Stimulated activated CD8-positive, alpha-beta memory T cell treated with anti-CD3 and anti-CD28 coated beads, Interleukin-7, amount 100 ng/mL, for 1 hour (primary cell): ENCODE measurements around the gene ASB3.
"Not testable (repeated sequence)": the region's sequence is repeated elsewhere in the genome, so short reads cannot be mapped to it uniquely, and the experiment has no call there.

Experiments
- DNase-seq, 2 donors: peaks; one replicate each; pipeline ENCODE4 v3.0.0-alpha.2; 2020; ENCODE audit warnings: low read depth in 2 of 2

The ASB3 gene

DNA sequence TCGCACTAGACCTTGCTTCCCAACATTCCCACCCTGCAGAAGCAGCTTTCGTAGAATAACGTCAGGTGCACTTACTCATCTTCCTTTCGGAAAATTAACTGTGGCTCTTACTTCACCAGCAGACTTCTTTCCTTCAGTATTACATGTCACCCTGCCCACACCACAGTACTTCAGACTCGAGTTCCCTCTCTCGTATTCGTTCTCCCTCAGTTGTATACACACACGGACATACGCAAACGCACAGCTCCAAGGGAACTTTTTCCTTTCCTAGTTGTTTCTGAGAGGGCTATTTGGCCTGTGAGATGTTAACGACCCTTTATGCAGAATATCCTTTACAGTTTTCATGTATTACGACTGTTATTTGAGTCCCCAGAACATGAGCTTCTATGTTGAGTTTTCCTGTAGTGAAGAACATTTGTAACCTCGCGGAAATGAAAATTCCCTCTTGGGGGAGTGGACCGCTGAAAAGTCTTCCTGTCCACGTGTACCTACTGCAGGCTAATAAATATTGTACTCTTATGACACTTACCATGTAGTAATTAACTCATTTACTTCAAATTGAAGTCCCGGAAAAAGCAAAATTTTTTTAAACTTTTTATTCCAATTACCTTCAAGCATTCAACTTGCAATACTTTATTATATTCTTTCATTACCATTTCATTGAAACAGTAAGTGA is 999 bp upstream of the ASB3 start:
- DNase-seq = no peak

DNA sequence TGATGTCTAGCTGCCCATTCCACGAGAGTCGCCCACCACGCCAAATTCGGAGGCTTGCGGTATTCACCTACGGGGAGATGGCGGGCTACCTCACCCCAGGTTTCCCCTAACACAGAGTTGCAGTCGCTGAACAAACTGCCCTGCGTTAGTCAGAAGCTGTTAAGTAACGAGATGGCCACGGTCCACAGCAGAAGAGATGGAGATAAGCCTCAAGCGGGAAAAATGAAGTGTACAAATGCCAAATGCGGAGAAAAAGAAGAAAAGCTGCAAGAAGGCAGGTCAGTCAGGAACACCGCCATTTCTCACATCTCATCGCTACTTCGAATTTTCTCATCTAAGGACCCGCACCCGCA is 425 bp downstream of the ASB3 start:
- no peak for DNase-seq

DNA sequence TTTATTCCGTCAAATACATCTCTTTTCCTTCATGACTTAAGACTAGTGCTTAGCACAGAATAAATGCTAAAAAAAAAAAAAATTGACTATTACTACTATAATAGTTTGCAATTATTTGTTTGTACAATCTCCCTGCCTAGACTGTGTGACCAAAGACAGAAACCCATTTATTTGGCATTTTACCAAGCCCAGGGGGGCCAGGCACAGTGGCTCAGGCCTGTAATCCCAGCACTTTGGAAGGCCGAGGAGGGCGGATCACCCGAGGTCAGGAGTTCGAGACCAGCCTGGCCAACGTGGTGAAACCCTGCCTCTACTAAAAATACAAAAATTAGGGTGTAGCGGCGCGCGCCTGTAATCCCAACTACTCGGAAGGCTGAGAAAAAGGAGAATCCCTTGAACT is 1.4 kb downstream of the ASB3 start:
- DNase-seq = no peak

DNA sequence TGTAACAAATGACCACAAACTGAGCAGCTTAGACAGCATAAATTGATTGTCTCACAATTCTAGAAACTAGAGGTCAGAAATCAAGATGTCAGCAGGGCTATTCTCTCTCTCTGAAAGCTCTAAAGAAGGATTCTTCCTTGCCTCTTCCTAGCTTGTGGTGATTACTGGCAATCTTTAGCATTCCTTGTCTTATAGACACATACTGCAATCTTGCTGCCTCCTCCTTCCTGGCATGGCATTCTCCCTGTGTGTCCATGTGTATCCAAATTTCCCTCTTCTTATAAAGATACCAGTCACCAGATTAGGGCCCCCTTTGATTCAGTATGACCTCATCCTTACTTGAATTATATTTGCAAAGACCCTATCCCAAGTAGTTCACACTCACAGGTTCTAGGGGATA is 2.3 kb downstream of the ASB3 start:
- DNase-seq = no peak

DNA sequence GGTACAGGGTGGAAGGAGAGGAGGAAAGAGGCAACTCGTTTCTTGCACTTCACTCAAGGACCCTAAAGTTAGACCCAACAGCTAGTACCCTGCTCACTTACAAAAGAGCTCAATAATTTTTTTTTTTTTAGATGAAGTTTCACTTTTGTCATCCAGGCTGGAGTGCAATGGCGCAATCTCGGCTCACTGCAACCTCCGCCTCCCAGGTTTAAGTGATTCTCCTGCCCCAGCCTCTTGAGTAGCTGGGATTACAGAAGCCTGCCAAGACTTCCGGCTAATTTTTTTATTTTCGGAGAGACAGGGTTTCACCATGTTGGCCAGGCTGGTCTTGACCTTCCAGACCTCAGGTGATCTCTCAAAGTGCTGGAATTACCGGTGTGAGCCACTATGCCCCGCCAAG is 4.1 kb downstream of the ASB3 start:
- no peak for DNase-seq

DNA sequence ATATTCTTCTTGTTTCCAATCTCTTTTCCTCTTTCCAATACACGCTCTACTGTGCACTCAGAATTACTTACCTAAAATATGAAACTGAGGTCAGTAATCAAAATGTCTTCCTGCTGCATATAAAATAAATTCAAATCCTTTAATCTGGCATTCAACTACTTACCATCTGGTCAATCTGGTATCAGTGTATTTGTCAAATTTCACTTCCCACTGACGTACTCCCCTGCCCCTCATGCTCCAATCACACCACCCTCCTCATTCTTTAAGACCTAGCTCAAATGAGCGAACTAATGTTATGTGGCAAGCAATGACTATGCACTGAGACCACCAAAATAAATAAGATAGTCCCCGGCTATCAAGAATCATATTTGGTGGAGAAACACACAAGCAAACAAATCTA is 6.7 kb downstream of the ASB3 start:
- DNase-seq = no peak

DNA sequence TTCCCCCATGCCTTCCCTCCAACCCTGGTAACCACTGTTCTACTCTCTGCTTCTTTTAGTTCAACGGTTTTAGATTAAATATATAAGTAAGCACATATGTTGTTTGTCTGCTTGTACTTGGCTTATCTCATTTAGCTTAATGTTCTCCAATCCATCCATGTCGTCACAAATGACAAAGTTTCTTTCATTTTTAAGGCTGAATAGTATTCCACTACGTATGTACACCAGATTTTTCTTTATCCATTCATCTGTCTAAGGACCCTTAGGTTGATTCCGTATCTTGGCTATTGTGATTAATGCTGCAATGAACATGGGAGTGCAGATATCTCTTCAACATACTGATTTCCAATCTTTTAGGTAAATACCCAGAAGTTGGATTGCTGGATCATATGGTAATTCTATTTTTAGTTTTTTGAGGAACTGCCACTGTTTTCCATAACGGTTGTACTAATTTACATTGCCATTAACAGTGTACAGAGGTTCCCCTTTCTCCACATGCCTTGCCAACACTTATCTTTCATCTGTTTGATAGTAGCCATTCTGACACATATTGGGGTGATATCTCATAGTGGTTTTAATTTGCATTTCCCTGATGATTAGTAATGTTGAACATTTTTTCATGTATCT is 8.1 kb downstream of the ASB3 start:
- no peak for DNase-seq

DNA sequence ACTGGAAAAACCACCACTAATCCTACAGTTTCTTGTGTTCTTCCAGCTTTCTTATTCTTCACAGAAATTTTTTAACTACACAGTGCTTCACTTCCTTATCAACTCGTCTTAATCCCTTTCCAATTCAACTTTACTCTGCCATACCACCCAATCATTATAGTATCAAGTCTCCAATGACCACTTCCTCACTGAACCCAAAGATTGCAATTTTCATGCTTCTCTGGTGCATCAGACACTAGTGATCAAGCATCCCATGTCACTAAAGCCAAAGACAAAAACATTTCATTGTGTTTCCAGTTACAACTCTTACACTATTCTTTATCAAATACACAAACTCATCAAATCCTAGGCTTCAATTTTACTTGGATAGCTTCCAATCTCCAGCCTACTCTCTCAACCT is 9.6 kb downstream of the ASB3 start:
- no peak for DNase-seq

DNA sequence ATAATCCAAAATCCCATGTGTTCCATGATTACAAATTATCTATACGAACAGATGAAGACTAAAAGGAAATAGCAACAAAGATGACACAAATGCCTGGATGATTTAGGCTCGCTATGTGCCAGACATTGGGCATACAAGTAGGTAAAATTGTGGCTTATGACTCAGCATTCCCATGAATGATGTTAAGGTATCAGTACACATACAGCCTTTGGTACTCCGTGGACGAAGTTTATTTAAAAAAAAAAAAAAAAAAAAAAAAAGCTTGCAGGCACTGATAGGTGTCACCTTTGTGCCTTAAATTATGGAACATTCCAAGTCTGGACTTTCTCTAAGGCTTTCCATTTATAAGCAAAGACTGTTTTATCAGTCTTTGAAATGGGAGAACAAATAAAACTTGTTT is 16.5 kb downstream of the ASB3 start:
- no peak for DNase-seq

DNA sequence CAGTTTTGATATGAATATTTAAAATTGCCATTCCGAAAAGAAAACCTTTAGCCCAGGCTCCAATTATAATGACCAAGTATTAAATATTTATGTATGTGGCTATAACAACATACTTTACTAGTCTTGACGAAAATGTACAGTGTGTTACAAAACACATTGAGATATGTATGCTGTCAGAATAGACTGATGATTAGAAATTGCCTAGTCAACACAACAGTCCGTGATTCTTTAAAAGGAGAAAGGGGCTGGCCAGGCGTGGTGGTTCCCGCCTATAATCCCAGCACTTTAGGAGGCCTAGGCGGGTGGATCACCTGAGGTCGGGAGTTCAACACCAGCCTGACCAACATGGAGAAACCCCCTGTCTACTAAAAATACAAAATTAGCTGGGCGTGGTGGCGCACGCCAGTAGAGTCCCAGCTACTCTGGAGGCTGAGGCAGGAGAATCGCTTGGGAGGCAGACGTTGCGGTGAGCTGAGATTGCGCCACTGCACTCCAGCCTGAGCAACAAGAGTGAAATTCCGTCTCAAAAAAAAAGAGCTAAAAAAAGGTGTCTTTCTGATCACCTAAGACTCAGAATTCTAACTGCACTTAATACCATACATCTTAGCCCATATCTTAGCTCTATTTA is 17.3 kb downstream of the ASB3 start:
- no peak for DNase-seq

DNA sequence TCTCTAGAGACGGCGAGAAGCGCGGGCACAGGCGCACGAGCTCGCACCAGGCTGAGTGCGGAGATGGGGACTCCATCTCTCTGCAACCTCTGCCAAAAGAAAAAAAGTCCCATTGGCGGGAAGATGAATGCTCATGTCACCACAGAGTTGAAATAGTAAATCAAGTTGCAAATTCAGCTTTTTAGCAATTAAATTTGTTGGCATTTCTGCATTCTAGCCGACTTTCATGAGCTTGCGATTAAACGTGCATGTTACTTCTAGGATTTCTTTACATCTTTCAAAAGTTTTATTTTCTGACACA is 18.6 kb downstream of the ASB3 start:
- no peak for DNase-seq

DNA sequence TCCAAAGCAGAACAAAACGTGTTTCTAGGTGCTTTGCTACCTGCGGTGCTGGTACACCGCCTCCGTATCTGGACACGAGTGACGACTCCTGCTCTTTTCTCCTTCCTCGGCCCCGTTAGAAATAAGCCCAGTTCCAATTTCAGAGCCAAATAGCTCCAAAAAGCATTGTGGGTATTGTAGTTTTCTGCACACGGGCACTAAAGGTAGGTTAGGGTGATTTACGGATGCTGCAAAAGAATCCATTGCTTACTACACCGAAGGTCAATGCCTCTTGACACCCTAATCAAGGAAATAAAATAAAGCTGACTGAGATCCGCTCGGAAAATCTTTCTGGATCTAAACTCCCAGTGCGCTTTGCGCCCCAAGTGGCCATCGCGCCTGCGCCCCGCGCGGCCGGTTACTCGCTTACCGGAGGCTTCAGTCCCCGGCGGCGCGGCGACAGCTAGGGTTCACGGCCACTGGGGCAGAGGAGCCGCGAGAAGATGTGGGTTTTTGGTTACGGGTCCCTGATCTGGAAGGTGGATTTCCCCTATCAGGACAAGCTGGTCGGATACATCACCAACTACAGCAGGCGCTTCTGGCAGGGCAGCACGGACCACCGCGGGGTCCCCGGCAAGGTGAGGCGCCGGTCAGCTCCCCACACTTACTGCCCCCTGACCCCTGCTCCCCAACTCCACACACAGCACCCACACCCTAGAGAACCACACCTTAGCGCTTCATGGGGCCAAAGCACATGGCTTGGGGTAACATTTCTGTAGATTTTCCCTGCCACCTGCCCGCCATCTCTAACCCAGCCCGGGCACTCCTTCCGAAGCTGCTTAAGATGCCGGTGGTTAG is 19.1 kb downstream of the ASB3 start, which contains the start of gene CHAC2:
Gene CHAC2, plus strand, starts transcription at position 400 of the 837 bp plus-strand sequence. Its CDS starts 83 bp downstream, at position 483.
- DNase-seq = peak; percentile 65 to 72

DNA sequence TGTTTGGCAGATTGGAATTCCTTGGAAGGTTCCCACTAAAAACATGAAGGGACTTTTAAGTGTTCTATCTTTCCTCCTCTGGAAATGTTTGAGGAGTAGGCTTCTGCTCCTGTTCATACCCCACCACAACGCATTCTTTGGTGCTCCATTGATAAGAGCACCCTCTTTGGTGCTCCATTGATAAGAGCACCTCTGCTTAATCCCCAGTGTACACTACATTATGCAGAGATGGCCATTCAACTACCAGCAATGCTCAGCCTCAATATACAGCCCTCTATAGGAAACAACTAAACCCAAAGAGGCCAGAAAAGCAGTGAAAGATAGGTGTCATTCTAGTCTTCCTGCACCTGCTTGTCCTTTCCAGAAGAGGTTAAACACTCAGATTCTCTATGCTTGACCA is 21.0 kb downstream of the ASB3 start:
- no peak for DNase-seq

DNA sequence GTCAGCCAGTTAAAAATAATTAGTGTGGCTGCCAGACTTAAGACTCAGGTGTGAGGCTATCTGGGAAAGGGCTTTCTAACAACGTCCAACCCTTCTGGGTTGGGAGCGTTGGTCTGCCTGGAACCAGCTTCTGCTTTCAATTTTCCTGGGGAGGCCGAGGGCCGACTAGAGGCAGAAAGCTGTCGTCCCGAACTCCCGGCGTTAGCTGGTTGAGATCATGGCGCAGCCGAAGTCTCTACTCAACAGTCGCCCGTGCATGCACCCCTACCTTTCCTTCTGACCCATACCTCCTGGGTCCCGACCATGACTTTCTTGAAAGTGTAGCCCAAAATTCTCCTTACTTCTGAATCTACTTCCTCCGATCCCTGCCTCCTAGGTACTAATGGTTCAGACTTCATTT is 29.5 kb downstream of the ASB3 start:
- not testable (repeated sequence) for DNase-seq

DNA sequence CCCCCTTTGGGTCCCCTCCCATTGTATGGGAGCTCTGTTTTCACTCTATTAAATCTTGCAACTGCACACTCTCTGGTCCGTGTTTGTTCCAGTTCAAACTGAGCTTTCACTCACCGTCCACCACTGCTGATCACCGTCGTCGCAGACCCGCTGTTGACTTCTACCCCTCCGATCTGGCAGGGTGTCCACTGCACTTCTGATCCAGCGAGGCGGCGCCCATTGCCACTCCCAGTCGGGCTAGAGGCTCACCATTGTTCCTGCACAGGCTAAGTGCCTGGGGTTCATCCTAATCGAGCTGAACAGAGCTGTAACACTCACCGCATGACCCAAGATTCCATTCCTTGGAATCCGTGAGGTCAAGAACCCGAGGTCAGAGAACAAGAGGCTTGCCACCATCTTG is 30.1 kb downstream of the ASB3 start:
- DNase-seq = no peak

DNA sequence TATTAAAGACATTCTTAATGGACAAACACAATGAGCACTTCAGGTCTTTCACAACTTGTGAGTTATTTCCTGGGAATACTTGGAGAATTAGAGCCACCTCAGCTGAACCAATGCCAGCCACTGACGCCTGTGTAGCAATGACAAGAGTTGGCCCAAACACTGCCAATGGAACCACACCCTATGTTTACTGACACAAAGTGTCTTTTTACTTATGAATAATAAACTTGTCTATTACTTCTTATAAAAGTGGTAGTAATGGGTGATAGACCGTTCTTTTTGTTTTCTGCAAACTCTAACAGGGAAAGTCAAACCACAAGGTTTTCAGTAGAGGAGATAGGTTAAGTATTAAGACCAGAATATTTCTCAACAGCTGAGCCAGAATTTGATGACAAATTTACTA is 31.6 kb downstream of the ASB3 start:
- no peak for DNase-seq

DNA sequence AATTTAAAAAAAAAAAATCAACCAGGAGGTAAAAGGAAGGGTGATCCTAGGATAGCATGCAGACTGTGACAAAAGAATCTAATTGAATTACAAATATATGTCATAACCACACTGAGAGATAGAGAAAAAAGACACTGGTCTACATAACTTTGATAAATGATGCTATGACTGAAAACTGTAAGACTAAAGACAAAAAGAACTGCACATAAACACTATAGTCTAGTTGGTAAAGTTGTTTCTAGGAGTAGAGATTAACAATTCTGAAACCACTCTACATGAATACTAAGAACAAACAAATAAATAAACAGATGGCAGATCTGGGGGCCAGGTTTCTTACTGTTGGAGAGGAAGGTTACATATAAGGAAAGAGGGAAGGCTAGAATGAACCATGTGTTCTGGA is 33.7 kb downstream of the ASB3 start:
- DNase-seq = no peak

DNA sequence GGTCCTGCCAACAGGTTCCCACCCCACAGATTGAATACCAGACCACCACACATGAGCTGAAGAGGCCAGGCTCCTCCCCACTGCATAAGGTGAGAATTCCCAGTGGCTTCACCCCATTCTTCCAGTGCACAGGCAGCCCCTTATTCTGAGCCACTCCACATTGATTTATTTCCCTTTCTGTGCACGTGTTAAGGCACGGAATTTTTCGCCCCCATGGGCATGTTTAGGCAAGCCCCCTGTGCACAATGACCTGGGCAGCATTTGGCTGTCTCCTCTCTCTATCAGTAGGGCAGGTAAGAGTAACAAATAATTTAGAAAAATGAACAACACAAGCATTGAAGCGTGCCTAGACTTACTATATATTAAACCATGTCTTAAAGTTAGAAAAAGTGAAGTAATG is 34.4 kb downstream of the ASB3 start:
- DNase-seq = no peak

DNA sequence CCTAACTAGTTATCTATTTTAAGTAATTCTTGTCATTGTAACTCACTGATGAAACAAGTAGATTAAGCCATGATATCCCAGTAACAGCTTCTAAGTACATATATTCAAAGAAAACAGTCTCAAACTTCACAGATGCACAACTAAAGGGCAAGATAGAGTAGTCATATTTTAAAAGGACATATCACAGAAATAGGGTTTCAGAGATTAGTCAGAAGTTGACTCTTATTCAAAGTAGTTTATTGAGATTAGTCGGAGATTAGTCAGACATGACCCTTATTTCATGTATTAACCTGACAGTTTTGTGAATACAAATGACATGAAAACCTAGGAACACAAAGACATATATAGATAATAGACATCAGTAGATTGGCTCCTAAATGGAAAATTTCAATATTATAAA is 35.0 kb downstream of the ASB3 start:
- DNase-seq = no peak

DNA sequence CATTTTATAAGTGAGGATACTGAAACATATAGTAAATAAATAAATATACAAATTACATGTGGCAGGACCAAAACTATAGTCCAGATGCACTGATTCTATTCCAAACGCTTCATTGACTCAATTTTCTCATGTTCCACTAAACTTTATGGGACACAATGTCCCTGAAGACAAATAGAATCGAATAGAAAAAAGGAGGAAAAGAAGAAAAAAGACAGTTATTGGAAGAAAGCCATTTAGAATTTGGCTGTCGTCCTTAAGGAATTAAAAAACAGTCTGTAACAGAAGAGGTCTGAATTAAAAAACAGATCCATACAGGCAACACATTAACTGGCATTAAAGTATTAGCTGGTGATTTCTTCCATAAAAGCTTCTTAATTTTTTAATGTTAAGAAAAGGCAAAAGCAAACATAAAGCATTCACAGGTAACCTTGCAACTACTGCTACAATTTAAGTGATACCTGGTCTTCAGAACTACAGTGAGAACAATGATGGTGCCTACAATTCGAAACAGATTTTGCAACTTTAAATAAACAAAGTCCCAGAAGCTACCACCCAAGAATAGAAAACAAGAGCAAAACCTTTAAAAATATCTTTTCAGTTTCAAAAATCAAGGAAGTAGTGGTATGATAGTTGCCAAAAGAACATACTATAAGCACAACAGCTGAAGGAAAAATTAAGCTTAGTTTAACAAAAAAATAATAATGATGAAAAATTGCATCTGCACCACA is 36.5 kb downstream of the ASB3 start:
- DNase-seq = no peak

DNA sequence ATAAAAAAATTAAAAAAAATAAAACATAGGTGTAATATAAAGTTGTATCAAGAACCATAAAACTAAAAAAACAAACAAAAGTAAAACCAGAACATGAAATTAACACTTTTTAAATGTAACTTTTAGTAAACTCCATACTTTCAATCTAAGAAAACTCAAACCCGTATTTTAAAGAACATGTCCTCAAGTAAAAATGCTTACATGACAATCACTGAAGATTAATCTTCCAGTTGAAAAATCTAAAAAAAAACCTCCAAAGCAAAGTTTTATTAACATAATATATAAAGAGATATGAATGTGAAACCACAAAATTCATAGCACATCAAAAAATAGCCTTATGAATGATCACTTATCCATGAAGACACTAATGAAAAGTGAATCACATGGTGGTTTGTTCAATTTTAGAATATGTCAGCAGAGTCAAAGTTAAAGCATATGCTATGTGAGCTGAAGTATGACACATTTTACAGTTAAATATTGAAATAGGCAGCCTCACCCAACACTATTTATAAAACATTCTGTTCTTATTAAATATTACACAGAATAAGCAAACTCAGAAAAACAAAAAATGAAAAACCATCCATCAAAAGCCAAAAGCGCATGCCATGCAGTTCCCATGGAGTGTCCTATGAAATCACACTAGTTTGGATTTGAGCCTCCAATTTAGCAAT is 42.2 kb downstream of the ASB3 start:
- no peak for DNase-seq

DNA sequence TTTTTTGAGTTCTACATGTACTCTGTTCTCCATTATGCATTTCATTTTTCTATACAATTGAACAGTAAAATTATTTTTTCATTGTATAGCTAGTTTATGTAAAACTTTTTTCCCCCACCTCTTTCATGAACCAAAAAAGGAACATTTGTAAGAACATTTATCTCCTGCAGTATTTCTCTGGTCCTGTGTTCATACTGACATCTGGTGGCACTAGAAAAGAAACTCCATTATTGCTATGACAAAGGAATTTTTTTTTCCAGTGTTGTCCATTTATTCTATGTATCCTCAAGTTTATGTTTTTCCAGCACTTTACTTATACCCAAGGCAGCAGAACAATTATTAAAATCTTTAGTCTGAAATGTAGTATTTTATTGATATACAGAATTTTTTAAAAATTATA is 46.6 kb downstream of the ASB3 start:
- DNase-seq = no peak
